SU-DHL-6 (cell line): ENCODE data around the gene BRIP1.
"Not testable (repeated sequence)": the region's sequence is repeated elsewhere in the genome, so short reads cannot be mapped to it uniquely, and the experiment has no call there.

Source experiments
- H2AFZ ChIP-seq: fragments of 200-600 bp; sonication (generic); 2 replicates; pipeline ENCODE4 v1.6.1; 2014; ENCODE audit warnings: low read depth, mild to moderate bottlenecking, moderate library complexity, mixed read lengths, antibody characterized with exemption, low read length; ENCODE audit not compliant: severe bottlenecking
- H3F3A ChIP-seq: fragments of 200-600 bp; shearing (Covaris generic); 2 replicates; pipeline ENCODE4 v1.6.0; 2016; ENCODE audit warnings: antibody characterized with exemption, mild to moderate bottlenecking; ENCODE audit not compliant: insufficient read depth
- H3K27ac ChIP-seq: fragments of 200-600 bp; sonication (generic); 2 replicates; pipeline ENCODE4 v1.5.1; 2016; ENCODE audit warnings: low read depth, mild to moderate bottlenecking, low read length, moderate library complexity, mixed read lengths
- H3K27me3 ChIP-seq: fragments of 200-600 bp; sonication (generic), shearing (Covaris generic); 2 replicates; pipeline ENCODE4 v1.6.0; 2014; ENCODE audit warnings: mild to moderate bottlenecking, low read length
- H3K36me3 ChIP-seq: fragments of 200-600 bp; sonication (generic); 2 replicates; pipeline ENCODE4 v1.6.1; 2014; ENCODE audit warnings: mild to moderate bottlenecking, low read length, mixed read lengths
- H3K4me2 ChIP-seq: fragments of 300-600, 200-600 bp; shearing (Covaris generic), sonication (generic); 2 replicates; pipeline ENCODE4 v1.6.0; 2014; ENCODE audit warnings: low read length, low read depth, mild to moderate bottlenecking; ENCODE audit not compliant: poor library complexity, severe bottlenecking
- H3K4me3 ChIP-seq: fragments of 200-600 bp; sonication (generic); 2 replicates; pipeline ENCODE4 v1.5.1; 2014; ENCODE audit warnings: antibody characterized with exemption, low read length, mild to moderate bottlenecking, mixed read lengths; ENCODE audit not compliant: insufficient read depth, poor library complexity, severe bottlenecking
- H3K79me2 ChIP-seq: fragments of 200-600 bp; sonication (generic); 2 replicates; pipeline ENCODE4 v1.6.1; 2014; ENCODE audit warnings: mild to moderate bottlenecking, low read length, moderate library complexity; ENCODE audit not compliant: insufficient read depth
- H3K9ac ChIP-seq: fragments of 200-600 bp; sonication (generic); 2 replicates; pipeline ENCODE4 v1.7.0; 2014; ENCODE audit warnings: mild to moderate bottlenecking, low read length
- H3K9me2 ChIP-seq: fragments of 200-600 bp; sonication (generic); replicated peaks from 2 replicates; pipeline ENCODE4 v1.6.1; 2014; ENCODE audit warnings: low read length; ENCODE audit not compliant: insufficient read depth
- H3K9me3 ChIP-seq: fragments of 200-600 bp; sonication (generic); 2 replicates; pipeline ENCODE4 v1.6.1; 2014; ENCODE audit warnings: low read length, mixed read lengths; ENCODE audit not compliant: insufficient read depth
- H4K20me1 ChIP-seq: fragments of 200-600 bp; sonication (generic); 2 replicates; pipeline ENCODE4 v1.6.1; 2014; ENCODE audit warnings: low read depth, mild to moderate bottlenecking, antibody characterized with exemption, low read length, moderate library complexity, mixed read lengths
- EZH2phosphoT487 ChIP-seq: fragments of 200-600 bp; sonication (generic), shearing (Covaris generic); conservative IDR thresholded peaks from 2 replicates; pipeline ENCODE4 v1.6.1; 2018; ENCODE audit warnings: mild to moderate bottlenecking, antibody characterized with exemption, low read length, moderate library complexity, mixed read lengths
- TF ChIP-seq, protein P1 (sequence below): fragments of 200-600 bp; sonication (generic); IDR thresholded peaks from one replicate; pipeline ENCODE4 v1.5.1; 2017; ENCODE audit warnings: antibody characterized with exemption, mild to moderate bottlenecking, low read length, moderate library complexity; ENCODE audit not compliant: insufficient read depth, poor library complexity, severe bottlenecking

Gene BRIP1

DNA sequence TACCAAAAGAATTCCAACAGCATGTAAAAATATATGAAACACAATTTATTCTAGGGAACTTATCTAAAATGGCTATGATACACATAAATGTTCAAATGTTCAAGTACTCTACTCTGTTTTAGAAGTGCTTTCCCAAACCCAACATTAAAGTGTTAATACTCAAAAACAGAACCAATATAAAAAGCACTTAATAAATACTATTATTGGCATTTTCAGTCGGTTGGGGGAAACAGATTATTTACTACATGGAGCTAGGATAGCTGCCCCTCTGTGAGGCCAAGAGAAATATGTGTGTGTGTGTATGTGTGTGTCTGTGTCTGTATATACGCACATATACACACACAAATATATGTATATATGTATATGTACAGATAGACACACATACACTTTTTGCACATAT lies 32.1 kb upstream of the BRIP1 start:
- Histone ChIP-seq H3F3A (peaks cover 6% of the 10 kb centered on the region), H3K9ac (no peak overlapping the region), H3K9me3 (no peaks in the 10 kb centered on the region), H3K36me3 (peaks cover 26% of the 10 kb centered on the region; the same call in 1 of the 2 replicates), H3K4me2 (no peak overlapping the region), H3K9me2 (no peaks in the 10 kb centered on the region), H3K27me3 (no peaks in the 10 kb centered on the region), H3K27ac (no peak overlapping the region), H4K20me1 (0 out of 2 replicates have a peak, but pooled peaks cover 3% of the 10 kb centered on the region), H2AFZ (no peak overlapping the region), H3K79me2 (no peaks in the 10 kb centered on the region), H3K4me3 (no peak overlapping the region)
- TF ChIP-seq EZH2phosphoT487 = no peak

DNA sequence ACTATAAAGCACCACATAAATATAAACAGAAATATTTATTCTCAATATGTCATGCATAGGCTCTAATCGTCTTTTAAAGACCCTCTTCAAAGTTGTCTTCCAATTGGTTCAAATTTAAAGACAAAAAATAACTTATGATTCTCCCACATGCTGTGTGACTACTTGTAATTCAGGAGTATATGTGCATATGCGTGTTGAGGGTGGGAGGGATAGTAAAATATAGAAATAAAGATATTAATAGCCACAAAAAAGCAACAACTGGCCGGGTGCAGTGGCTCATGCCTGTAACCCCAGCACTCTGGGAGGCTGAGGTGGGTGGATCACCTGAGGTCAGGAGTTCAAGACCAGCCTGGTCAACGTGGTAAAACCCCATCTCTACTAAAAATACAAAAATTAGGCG lies 31.0 kb upstream of the BRIP1 start:
- H3K4me2 ChIP-seq, H3K9me3 ChIP-seq, H3K27me3 ChIP-seq, H3F3A ChIP-seq, H3K9me2 ChIP-seq, H3K27ac ChIP-seq, H3K4me3 ChIP-seq, H3K79me2 ChIP-seq, H3K9ac ChIP-seq, H4K20me1 ChIP-seq, H2AFZ ChIP-seq: not testable (repeated sequence)
- H3K36me3 ChIP-seq = peaks cover 31% of the 10 kb centered on the region; the same call in 1 of the 2 replicates

DNA sequence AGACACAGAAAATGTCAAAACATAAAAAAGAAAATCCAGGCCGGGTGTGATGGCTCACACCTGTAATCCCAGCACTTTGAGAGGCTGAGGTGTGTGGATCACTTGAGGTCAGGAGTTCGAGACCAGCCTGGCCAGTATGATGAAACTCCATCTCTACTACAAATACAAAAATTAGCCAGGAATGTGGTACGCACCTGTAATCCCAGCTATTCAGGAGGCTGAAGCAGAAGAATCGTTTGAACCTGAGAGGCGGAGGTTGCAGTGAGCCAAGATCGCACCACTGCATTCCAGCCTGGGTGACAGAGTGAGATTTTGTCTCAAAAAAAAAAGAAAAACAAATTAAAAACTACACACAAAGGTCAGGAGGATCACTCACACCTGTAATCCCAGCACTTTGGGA lies 24.4 kb upstream of the BRIP1 start:
- not testable (repeated sequence) for H3K9ac ChIP-seq, H3K27ac ChIP-seq, H4K20me1 ChIP-seq, H2AFZ ChIP-seq, H3K9me3 ChIP-seq, H3F3A ChIP-seq, H3K27me3 ChIP-seq, H3K9me2 ChIP-seq, H3K4me3 ChIP-seq, H3K4me2 ChIP-seq, H3K79me2 ChIP-seq
- H3K36me3 ChIP-seq = peaks cover 14% of the 10 kb centered on the region; the same call in 1 of the 2 replicates

DNA sequence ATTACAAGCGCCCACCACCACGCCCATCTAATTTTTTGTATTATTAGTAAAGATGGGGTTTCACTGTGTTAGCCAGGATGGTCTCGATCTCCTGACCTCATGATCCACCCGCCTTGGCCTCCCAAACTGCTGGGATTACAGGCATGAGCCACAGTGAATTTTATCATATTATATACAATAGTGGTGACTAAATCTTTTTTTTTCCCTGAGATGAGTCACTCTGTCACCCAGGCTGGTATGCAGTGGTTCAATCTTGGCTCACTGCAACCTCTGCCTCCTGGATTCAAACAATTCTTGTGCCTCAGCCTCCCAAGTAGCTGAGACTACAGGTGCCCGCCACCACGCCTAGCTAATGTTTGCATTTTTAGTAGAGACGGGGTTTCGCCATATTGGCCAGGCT lies 22.5 kb upstream of the BRIP1 start:
- H3K4me3 ChIP-seq, H3K27ac ChIP-seq, H3K27me3 ChIP-seq, H4K20me1 ChIP-seq, H3K9me2 ChIP-seq, H3K9me3 ChIP-seq, H3K79me2 ChIP-seq, H2AFZ ChIP-seq, H3F3A ChIP-seq, H3K4me2 ChIP-seq, H3K9ac ChIP-seq: not testable (repeated sequence)
- H3K36me3 ChIP-seq = peaks cover 10% of the 10 kb centered on the region; the same call in 1 of the 2 replicates

DNA sequence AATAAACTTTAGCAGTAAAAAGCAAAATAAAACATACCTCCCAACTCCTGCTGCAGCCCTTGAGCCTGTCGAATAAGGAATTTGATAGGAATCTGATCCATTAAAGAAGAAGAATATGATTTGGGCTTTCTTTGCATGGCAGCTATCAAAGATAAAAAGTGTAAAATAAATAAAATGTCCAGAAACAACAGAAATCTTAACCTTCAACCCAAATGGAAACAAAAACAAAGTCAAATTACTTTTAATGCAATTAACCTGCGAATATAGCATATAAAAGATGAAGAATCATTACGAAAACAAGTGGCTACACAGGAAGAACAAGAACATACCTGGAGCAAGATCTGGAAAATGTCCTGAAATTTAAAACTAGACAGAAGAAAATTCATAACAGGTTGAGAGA lies 21.5 kb upstream of the BRIP1 start:
- H3K4me2 ChIP-seq = no peak overlapping the region
- H3F3A ChIP-seq = no peaks in the 10 kb centered on the region
- H3K9me3 ChIP-seq = no peaks in the 10 kb centered on the region
- no peaks in the 10 kb centered on the region for H3K9me2 ChIP-seq
- H3K36me3 ChIP-seq = peaks cover 9% of the 10 kb centered on the region; the same call in 1 of the 2 replicates
- H3K27ac ChIP-seq = no peak overlapping the region
- H3K9ac ChIP-seq = no peak overlapping the region
- no peaks in the 10 kb centered on the region for H4K20me1 ChIP-seq
- no peak for TF ChIP-seq EZH2phosphoT487
- TF ChIP-seq, protein P1, sequence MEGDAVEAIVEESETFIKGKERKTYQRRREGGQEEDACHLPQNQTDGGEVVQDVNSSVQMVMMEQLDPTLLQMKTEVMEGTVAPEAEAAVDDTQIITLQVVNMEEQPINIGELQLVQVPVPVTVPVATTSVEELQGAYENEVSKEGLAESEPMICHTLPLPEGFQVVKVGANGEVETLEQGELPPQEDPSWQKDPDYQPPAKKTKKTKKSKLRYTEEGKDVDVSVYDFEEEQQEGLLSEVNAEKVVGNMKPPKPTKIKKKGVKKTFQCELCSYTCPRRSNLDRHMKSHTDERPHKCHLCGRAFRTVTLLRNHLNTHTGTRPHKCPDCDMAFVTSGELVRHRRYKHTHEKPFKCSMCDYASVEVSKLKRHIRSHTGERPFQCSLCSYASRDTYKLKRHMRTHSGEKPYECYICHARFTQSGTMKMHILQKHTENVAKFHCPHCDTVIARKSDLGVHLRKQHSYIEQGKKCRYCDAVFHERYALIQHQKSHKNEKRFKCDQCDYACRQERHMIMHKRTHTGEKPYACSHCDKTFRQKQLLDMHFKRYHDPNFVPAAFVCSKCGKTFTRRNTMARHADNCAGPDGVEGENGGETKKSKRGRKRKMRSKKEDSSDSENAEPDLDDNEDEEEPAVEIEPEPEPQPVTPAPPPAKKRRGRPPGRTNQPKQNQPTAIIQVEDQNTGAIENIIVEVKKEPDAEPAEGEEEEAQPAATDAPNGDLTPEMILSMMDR = no peak
- no peaks in the 10 kb centered on the region for H3K79me2 ChIP-seq
- H3K27me3 ChIP-seq = no peaks in the 10 kb centered on the region
- H2AFZ ChIP-seq = no peak overlapping the region
- H3K4me3 ChIP-seq = no peak overlapping the region
